PC-3 (cell line): ENCODE results near the gene ADAMTSL1.

ENCODE experiments used
- EZH2phosphoT487 ChIP-seq: fragments of 300-600 bp; sonication (generic); IDR thresholded peaks from 2 replicates; pipeline ENCODE4 v1.6.1; 2018; ENCODE audit warnings: mild to moderate bottlenecking, antibody characterized with exemption, low read length, borderline replicate concordance
- TF ChIP-seq, protein P1 (sequence below): fragments of 300-600 bp; sonication (generic); conservative IDR thresholded peaks from 2 replicates; pipeline ENCODE4 v1.5.1; 2017; ENCODE audit warnings: antibody characterized with exemption, low read depth, mild to moderate bottlenecking, low read length

DNA sequence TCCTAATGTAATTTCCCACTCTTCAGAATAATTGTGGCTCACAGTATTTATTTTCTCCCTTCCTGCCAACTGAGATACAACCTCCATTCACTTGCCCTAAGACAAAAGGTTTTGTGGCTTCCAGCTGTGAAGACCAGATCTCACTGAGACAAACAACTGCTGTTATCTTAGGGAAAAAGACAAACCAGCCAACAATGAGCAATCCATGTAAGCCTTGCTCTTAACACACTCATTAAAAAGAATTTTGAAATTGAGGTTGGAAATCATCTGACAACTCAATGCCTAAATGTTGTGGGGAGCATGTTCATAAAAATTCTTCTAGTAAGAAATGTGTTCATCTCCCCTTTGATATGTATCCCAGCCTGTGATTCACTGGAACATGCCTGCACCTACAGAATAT lies 132.9 kb downstream of the ADAMTSL1 start:
- TF ChIP-seq, protein P1, sequence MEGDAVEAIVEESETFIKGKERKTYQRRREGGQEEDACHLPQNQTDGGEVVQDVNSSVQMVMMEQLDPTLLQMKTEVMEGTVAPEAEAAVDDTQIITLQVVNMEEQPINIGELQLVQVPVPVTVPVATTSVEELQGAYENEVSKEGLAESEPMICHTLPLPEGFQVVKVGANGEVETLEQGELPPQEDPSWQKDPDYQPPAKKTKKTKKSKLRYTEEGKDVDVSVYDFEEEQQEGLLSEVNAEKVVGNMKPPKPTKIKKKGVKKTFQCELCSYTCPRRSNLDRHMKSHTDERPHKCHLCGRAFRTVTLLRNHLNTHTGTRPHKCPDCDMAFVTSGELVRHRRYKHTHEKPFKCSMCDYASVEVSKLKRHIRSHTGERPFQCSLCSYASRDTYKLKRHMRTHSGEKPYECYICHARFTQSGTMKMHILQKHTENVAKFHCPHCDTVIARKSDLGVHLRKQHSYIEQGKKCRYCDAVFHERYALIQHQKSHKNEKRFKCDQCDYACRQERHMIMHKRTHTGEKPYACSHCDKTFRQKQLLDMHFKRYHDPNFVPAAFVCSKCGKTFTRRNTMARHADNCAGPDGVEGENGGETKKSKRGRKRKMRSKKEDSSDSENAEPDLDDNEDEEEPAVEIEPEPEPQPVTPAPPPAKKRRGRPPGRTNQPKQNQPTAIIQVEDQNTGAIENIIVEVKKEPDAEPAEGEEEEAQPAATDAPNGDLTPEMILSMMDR: no peak
- TF ChIP-seq EZH2phosphoT487: no peak
